Vagina (tissue), 2 donors: ENCODE measurements around the gene SEC23IP. TPM values are rescaled to one million over a fixed set of nuclear protein-coding genes. Genes with fewer than 3 reads are reported as not detected.

Source experiments
- DNase-seq, 2 donors: peaks; one replicate each; pipeline ENCODE4 v3.0.0-alpha.2; 2017; ENCODE audit errors: extremely low spot score in 2 of 2
- H3K27ac ChIP-seq: fragments of 200-600 bp; sonication (generic); one replicate; pipeline ENCODE4 v1.5.1; 2019
- H3K27me3 ChIP-seq: fragments of 200-600 bp; sonication (generic); one replicate; pipeline ENCODE4 v1.5.1; 2019
- H3K36me3 ChIP-seq, 2 donors: fragments of 200-600 bp; sonication (generic); one replicate each; pipeline ENCODE4 v1.5.1; 2017 to 2019
- H3K4me1 ChIP-seq: fragments of 200-600 bp; sonication (generic); one replicate; pipeline ENCODE4 v1.5.1; 2019
- H3K4me3 ChIP-seq, 2 donors: fragments of 200-600 bp; sonication (generic); 1 replicate in 1 of 2; 2 replicates in 1 of 2; pipeline ENCODE4 v1.5.1; 2016 to 2019
- H3K9me3 ChIP-seq: fragments of 200-600 bp; sonication (generic); one replicate; pipeline ENCODE4 v1.5.1; 2019
- POLR2A ChIP-seq, 2 donors: fragments of 450-650 bp; IDR thresholded peaks; one replicate each; pipeline ENCODE4 v1.6.1; 2017; ENCODE audit warnings: antibody characterized with exemption in 2 of 2, mild to moderate bottlenecking in 2 of 2, moderate library complexity in 2 of 2
- POLR2AphosphoS5 ChIP-seq, 2 donors: sonication (generic); formaldehyde crosslinking; IDR thresholded peaks; one replicate each; pipeline ENCODE4 v1.9.0; 2017; ENCODE audit warnings: antibody characterized with exemption in 2 of 2, mild to moderate bottlenecking in 2 of 2, low read depth in 1 of 2; ENCODE audit not compliant: insufficient read depth in 1 of 2
- intact Hi-C: fragments of 100-400 bp; cut with DNase I; formaldehyde crosslinking; loops from one replicate; pipeline ENCODE4 v1.15.1; 2023
- total RNA-seq: library from RNA; depleted of rRNA; stranded (reverse); fragments of >200 nt; gene quantifications from one replicate; pipeline ENCODE4 v1.2.3, GENCODE V29; 2016
- TF ChIP-seq, protein P1 (sequence below), 3 experiments: fragments of 450-650 bp in 2 of 3; fragments of 200-600 bp in 1 of 3; sonication (generic) in 1 of 3; IDR thresholded peaks; one replicate each; pipeline ENCODE4 v1.5.1; 2017 to 2019; ENCODE audit warnings: antibody characterized with exemption in 3 of 3, mild to moderate bottlenecking in 2 of 3, moderate library complexity in 2 of 3

Gene SEC23IP
- total RNA-seq, 1 donor from 2014 or later = 15.5 TPM

DNA sequence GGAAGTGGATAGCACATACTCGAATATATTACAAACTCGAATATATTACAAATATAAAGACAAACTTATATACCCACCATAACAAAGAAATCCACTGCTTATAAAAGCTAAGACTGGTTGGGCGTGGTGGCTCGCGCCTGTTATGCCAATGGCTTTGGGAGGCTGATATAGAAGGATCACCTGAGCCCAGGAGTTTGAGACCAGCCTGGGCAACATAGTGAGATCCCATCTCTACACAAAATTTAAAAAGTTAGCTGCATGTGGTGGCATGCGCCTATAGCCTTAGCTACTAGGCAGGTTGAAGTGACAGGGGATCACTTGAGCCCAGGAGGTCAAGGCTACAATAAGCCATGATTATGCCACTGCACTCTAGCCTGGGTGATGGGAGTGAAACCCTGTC, 40.3 kb upstream of the SEC23IP start:
- Histone ChIP-seq H3K36me3 (peaks cover 0 to 65% of the 10 kb centered on the region in 2 donors), H3K9me3 (no peaks in the 10 kb centered on the region), H3K27me3 (no peaks in the 10 kb centered on the region), H3K27ac (no peak overlapping the region), H3K4me1 (no peaks in the 10 kb centered on the region), H3K4me3 (no peak overlapping the region)
- intact Hi-C loops = loop anchor here (10.0 kb wide), 1 partner anchor 97 kb away; no protein-coding TSS in a partner anchor
- TF ChIP-seq, protein P1, sequence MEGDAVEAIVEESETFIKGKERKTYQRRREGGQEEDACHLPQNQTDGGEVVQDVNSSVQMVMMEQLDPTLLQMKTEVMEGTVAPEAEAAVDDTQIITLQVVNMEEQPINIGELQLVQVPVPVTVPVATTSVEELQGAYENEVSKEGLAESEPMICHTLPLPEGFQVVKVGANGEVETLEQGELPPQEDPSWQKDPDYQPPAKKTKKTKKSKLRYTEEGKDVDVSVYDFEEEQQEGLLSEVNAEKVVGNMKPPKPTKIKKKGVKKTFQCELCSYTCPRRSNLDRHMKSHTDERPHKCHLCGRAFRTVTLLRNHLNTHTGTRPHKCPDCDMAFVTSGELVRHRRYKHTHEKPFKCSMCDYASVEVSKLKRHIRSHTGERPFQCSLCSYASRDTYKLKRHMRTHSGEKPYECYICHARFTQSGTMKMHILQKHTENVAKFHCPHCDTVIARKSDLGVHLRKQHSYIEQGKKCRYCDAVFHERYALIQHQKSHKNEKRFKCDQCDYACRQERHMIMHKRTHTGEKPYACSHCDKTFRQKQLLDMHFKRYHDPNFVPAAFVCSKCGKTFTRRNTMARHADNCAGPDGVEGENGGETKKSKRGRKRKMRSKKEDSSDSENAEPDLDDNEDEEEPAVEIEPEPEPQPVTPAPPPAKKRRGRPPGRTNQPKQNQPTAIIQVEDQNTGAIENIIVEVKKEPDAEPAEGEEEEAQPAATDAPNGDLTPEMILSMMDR (IDR thresholded peaks at IDR 0.05) = no peak
- TF ChIP-seq POLR2A (IDR thresholded peaks at IDR 0.05) (no peak), POLR2AphosphoS5 (IDR thresholded peaks at IDR 0.05; ENCODE audit: insufficient read depth in 1 of 2, low read depth in 1 of 2) (no peak)
- DNase-seq = no peak

DNA sequence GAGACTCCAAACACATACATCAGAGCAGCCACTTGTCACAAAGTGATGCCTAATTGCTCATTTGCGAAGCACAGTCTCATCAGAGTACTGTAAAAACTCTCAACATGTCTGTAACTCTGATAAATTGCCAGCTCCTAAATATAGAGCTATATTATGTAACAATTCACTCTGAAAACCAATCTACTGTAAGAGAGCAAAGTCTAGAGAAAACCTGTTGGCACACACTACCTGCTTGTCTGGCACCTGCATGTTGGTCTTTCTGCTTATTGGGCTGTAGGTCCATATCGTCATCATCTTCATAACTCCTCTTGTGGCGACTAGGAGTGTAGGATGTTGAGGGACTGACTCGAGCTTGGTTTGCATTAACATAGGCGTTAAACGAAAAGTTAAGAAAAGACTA, 39.7 kb upstream of the SEC23IP start:
- Histone ChIP-seq H3K4me1 (no peaks in the 10 kb centered on the region), H3K27ac (no peak overlapping the region), H3K4me3 (no peak overlapping the region), H3K36me3 (peaks cover 0 to 61% of the 10 kb centered on the region in 2 donors), H3K27me3 (no peaks in the 10 kb centered on the region), H3K9me3 (no peaks in the 10 kb centered on the region)
- TF ChIP-seq, protein P1 (IDR thresholded peaks at IDR 0.05) = no peak
- TF ChIP-seq POLR2A (IDR thresholded peaks at IDR 0.05) (no peak), POLR2AphosphoS5 (IDR thresholded peaks at IDR 0.05; ENCODE audit: insufficient read depth in 1 of 2, low read depth in 1 of 2) (no peak)
- DNase-seq = no peak
- intact Hi-C loops = loop anchor here (10.0 kb wide), 1 partner anchor 98 kb away; no protein-coding TSS in a partner anchor

DNA sequence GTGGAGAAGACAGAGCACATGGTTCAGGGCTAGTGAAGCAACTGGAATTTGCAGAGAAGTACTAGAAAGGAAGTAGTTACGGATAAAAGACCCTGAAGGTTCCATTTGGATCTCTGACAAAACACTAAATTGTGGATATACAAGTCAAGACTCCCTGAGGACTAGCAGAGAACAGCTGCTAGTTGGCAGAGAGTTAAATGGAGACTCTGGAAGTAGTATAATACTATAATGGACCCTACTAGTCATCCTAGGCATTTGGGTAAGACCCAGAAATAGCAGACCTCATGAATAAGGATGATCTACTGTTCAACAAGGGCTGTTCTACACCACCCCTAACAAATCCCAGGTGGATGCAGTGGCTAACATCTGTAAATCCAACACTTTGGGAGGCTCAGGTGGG, 39.0 kb upstream of the SEC23IP start:
- intact Hi-C loops = loop anchor here (10.0 kb wide), 1 partner anchor 99 kb away; no protein-coding TSS in a partner anchor
- no peak for DNase-seq
- Histone ChIP-seq H3K4me3 (no peak overlapping the region), H3K4me1 (no peaks in the 10 kb centered on the region), H3K9me3 (no peaks in the 10 kb centered on the region), H3K27ac (no peak overlapping the region), H3K27me3 (no peaks in the 10 kb centered on the region), H3K36me3 (peaks cover 0 to 58% of the 10 kb centered on the region in 2 donors)
- TF ChIP-seq POLR2A (IDR thresholded peaks at IDR 0.05) (no peak), POLR2AphosphoS5 (IDR thresholded peaks at IDR 0.05; ENCODE audit: insufficient read depth in 1 of 2, low read depth in 1 of 2) (no peak)
- TF ChIP-seq, protein P1 (IDR thresholded peaks at IDR 0.05) = no peak

DNA sequence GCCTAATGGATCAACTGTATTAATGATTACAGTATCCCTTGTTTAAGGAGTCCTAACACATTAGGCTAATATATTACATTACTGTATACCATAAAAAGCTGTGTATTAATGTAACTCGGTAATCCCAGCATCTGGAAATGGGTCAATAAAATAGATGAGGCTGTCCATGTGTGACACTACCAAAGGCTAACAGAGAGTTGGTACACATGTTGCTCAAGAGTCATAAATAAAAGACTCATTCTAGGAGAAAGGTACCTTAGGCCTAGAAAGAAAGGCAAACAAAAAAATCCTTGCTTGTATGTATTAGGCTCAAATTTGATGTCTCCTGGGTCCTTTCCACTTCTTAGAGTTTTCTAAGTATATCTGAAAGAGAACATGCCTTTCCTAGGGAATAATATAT, 34.5 kb upstream of the SEC23IP start:
- peaks cover 0 to 33% of the 10 kb centered on the region in 2 donors for H3K36me3 ChIP-seq
- intact Hi-C loops = loop anchor here (10.0 kb wide), 1 partner anchor 103 kb away; no protein-coding TSS in a partner anchor
- no peak overlapping the region for H3K27ac ChIP-seq

More for the DNA sequence above, 34.5 kb upstream of the SEC23IP start:
- no peaks in the 10 kb centered on the region for H3K9me3 ChIP-seq
- no peak for TF ChIP-seq POLR2AphosphoS5 (IDR thresholded peaks at IDR 0.05; ENCODE audit: insufficient read depth in 1 of 2, low read depth in 1 of 2)
- TF ChIP-seq POLR2A (IDR thresholded peaks at IDR 0.05) = no peak
- TF ChIP-seq, protein P1 (IDR thresholded peaks at IDR 0.05) = no peak
- H3K27me3 ChIP-seq = no peaks in the 10 kb centered on the region
- DNase-seq = no peak
- no peak overlapping the region for H3K4me3 ChIP-seq
- H3K4me1 ChIP-seq = peaks cover 19% of the 10 kb centered on the region
